BJ (cell line): ENCODE data around the gene TRRAP. TPM values are rescaled to one million over a fixed set of nuclear protein-coding genes. Genes with fewer than 3 reads are reported as not detected.

ENCODE experiments used
- CTCF ChIA-PET: fragments of 350-600 bp; formaldehyde crosslinking; extraction: SDS; loops from one replicate; lab custom pipeline; 2021; ENCODE audit warnings: antibody characterized with exemption, inconsistent platforms; lab: Yijun Ruan, JAX
- POLR2A ChIA-PET: fragments of 300-600 bp; sonication (Branson Sonifier 250); formaldehyde crosslinking; extraction: SDS; loops from one replicate; lab custom pipeline; 2021; ENCODE audit warnings: antibody characterized with exemption; lab: Charles Lee
- DNase-seq: peaks from one replicate; pipeline ENCODE4 v3.0.0-alpha.2; 2011; ENCODE audit warnings: low read depth
- H3K27me3 ChIP-seq: 2 replicates; pipeline ENCODE4 v1.6.0; 2011; ENCODE audit warnings: low read length; ENCODE audit not compliant: control insufficient read depth, insufficient read depth
- H3K36me3 ChIP-seq: 2 replicates; pipeline ENCODE4 v1.5.1; 2011; ENCODE audit warnings: low read length; ENCODE audit not compliant: control insufficient read depth, insufficient read depth
- H3K4me3 ChIP-seq: 2 replicates; pipeline ENCODE4 v1.5.1; 2011; ENCODE audit warnings: low read depth, mild to moderate bottlenecking, control low read depth, low read length
- polyA plus RNA-seq: library from polyadenylated mRNA; depleted of rRNA; stranded (reverse); fragments of >200 nt; gene quantifications from 2 replicates; pipeline ENCODE4 v1.2.3, GENCODE V29; 2011
- TF ChIP-seq, protein P1 (sequence below): IDR thresholded peaks from 2 replicates; pipeline ENCODE4 v1.5.1; 2011; ENCODE audit warnings: low read depth, mild to moderate bottlenecking, control low read depth, inconsistent platforms, low read length, moderate library complexity; ENCODE audit not compliant: insufficient read depth

The TRRAP gene
- polyA plus RNA-seq, 1 experiment: 17.2 TPM

GRCh38 chr7:98927125-98927524 is 48.8 kb downstream of the TRRAP start:
- no peak for DNase-seq
- ChIA-PET CTCF (interaction anchor here (0.9 to 2.4 kb wide), 3 partner anchors 9 to 49 kb away, joined by 3 to 6 read pairs (median 3); partner anchors contain the start of gene TRRAP), POLR2A (no interaction called here)
- no peak overlapping the region for H3K4me3 ChIP-seq
- TF ChIP-seq, protein P1, sequence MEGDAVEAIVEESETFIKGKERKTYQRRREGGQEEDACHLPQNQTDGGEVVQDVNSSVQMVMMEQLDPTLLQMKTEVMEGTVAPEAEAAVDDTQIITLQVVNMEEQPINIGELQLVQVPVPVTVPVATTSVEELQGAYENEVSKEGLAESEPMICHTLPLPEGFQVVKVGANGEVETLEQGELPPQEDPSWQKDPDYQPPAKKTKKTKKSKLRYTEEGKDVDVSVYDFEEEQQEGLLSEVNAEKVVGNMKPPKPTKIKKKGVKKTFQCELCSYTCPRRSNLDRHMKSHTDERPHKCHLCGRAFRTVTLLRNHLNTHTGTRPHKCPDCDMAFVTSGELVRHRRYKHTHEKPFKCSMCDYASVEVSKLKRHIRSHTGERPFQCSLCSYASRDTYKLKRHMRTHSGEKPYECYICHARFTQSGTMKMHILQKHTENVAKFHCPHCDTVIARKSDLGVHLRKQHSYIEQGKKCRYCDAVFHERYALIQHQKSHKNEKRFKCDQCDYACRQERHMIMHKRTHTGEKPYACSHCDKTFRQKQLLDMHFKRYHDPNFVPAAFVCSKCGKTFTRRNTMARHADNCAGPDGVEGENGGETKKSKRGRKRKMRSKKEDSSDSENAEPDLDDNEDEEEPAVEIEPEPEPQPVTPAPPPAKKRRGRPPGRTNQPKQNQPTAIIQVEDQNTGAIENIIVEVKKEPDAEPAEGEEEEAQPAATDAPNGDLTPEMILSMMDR: no peak
- H3K27me3 ChIP-seq: no peaks in the 10 kb centered on the region
- H3K36me3 ChIP-seq: peaks cover 35% of the 10 kb centered on the region

GRCh38 chr7:98930464-98930863 is 52.1 kb downstream of the TRRAP start:
- DNase-seq: no peak
- CTCF ChIA-PET: interaction anchor here (1.2 to 1.3 kb wide), 3 partner anchors 8 to 13 kb away, joined by 3 read pairs; no protein-coding TSS in a partner anchor
- Histone ChIP-seq H3K36me3 (peaks cover 30% of the 10 kb centered on the region), H3K4me3 (no peak overlapping the region), H3K27me3 (no peaks in the 10 kb centered on the region)
- TF ChIP-seq, protein P1: no peak
- POLR2A ChIA-PET: no interaction called here

DNA sequence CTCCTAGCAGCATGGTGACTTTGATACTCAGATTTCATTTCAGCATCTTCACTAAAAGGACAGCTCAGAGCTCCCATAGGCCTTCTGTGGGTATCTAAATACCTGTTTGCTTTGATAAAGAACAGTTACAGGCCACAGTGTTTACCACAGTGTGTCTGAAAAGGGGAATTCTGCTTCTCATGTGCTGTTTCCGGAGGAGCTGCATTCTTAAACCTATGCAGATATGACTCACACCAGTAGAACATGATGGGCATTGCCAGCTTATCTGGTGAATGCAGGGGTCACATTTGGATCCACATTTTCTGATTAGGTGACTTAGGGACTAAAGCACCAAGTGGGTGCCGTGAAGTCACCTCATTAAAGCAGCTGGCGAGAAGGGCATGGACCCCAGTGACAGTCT is 52.6 kb downstream of the TRRAP start:
- TF ChIP-seq, protein P1: no peak
- Histone ChIP-seq H3K36me3 (peaks cover 29% of the 10 kb centered on the region), H3K27me3 (no peaks in the 10 kb centered on the region), H3K4me3 (no peak overlapping the region)
- CTCF ChIA-PET: interaction anchor here (1.2 to 1.3 kb wide), 3 partner anchors 9 to 14 kb away, joined by 3 read pairs; no protein-coding TSS in a partner anchor
- DNase-seq: no peak
- POLR2A ChIA-PET: no interaction called here

DNA sequence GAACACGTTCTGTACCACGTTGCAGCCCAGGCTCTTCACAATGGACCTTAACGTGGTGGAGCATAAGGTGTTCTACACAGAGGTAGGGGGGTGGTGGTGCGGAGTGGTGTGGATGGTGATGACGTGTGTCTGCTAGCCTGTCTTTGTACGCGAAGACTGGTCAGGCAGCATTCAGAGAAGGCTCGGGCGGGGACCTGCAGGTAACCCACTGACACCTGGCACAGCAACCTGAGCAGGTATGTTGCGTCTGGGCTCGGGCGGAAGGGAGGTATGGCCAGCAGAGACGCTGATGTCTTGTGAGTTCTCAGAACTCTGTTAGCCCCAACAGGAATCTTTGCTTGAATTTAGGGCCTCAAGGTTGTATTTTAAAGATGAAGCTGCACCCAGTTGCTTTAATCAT is 55.0 kb downstream of the TRRAP start:
- H3K27me3 ChIP-seq: no peaks in the 10 kb centered on the region
- no peak for DNase-seq
- H3K4me3 ChIP-seq: no peak overlapping the region
- ChIA-PET POLR2A (no interaction called here), CTCF (no interaction called here)
- TF ChIP-seq, protein P1: no peak
- peaks cover 29% of the 10 kb centered on the region for H3K36me3 ChIP-seq

DNA sequence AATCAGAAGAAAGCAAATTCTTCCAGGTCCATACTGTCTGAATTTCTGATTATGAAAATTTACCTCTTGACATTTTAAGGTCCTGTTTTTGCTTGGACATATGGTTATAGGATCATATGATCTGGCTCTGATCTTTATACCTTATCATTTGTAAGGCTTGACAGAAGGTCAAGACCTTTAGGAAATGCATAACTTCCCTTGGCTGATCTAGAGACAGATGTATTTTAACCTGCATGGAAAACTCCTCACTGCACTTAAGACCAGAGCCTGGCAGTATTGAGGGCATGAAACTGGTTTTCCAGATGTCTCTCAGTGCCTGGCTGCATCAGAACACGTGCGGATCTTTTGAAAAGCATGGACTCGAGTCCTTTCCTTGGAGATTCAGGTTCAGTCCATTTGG is 55.9 kb downstream of the TRRAP start:
- H3K27me3 ChIP-seq: no peaks in the 10 kb centered on the region
- ChIA-PET POLR2A (no interaction called here), CTCF (interaction anchor here (0.6 kb wide), 1 partner anchor 112 kb away, joined by 4 read pairs; no protein-coding TSS in a partner anchor)
- no peak overlapping the region for H3K4me3 ChIP-seq
- no peak for DNase-seq
- TF ChIP-seq, protein P1: no peak
- H3K36me3 ChIP-seq: peaks cover 29% of the 10 kb centered on the region
